IPS-NIHi7 (cell line): ENCODE data around the gene TMEM167A.
A peak's percentile ranks its signal among the peaks of the same experiment; 100 is the strongest.
"Not testable (repeated sequence)": the region's sequence is repeated elsewhere in the genome, so short reads cannot be mapped to it uniquely, and the experiment has no call there.

ENCODE experiments used
- DNase-seq: peaks from one replicate; pipeline ENCODE4 v3.0.0; 2012; ENCODE audit warnings: mixed read lengths; ENCODE audit errors: extremely low spot score

Gene TMEM167A

GRCh38 chr5:83090169-83090568 is 13.0 kb upstream of the TMEM167A start:
- no peak for DNase-seq

GRCh38 chr5:83085106-83085505 is 7.9 kb upstream of the TMEM167A start:
- DNase-seq, result no peak

GRCh38 chr5:83084336-83084735 is 7.1 kb upstream of the TMEM167A start:
- no peak for DNase-seq

GRCh38 chr5:83082750-83083149 is 5.6 kb upstream of the TMEM167A start:
- DNase-seq, result no peak

DNA sequence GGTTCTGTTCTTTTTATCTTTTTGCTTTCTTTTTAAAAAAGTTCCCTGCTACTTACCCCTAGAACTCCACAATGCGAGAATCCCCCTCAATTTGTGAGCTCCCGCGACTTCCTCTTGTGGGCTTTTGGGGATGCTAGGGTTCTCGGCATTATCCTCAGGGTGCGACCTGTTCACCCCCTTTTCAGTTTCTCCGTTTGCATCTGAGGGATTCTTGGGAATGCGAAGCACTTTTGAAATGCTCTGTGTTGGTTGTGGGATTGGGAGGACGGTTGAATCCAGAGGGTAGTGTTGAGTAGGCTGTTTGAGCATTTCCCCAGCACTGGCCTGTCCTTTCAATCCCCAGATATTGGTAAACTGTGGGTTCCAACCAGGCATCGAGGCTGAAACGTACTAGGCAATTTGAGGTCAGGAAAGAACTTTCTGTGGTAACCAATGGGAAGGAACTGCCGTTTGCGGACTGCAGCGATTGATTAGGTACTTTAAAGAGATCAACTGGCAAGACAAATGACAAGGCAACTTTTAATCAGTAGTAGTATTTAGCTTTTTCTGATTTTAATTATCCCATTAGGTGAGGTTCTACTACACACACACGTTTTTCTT is 568 bp upstream of the TMEM167A start:
- DNase-seq, result peak; percentile 38

- no peak for DNase-seq
These were observed 4.2 kb downstream of the TMEM167A start for GRCh38 chr5:83072966-83073365.

GRCh38 chr5:83071286-83072051 is 5.7 kb downstream of the TMEM167A start:
- no peak for DNase-seq

DNA sequence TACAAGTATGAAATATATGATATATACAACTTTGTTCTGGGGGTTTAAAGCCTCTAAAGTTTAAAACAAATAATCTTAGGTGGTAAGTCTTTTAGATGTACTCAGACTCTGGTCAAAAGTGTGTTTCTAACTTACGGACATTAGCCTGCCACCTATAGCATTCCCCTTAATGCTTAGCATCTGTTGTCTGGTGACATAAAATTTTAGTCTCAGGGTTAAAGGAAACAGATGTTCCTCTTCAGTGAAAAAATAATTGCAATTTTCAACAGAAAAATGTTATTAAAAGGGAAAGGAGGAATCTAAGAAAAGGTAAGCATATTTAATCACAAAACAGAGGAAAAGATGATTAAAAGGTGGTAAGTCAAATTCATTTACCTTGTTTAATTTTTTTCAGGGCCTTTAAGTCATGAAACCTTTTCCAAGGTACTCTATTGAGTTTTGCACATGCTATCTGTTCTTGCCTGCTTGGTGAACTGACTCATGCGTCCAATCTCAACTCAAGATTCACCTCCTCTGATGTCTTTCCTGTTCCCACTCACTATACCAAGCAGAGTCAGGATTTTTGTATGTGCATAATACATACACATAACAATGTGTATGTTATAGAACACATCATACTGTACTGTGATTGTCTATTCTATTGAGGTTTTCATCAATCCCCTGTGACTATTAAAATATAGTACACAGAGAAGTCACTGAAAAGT is 7.9 kb downstream of the TMEM167A start:
- DNase-seq, result no peak

- not testable (repeated sequence) for DNase-seq
These were observed 9.8 kb downstream of the TMEM167A start for GRCh38 chr5:83067377-83067776.

- peak; percentile 25 for DNase-seq
These were observed 10.6 kb downstream of the TMEM167A start for GRCh38 chr5:83066548-83067110.

DNA sequence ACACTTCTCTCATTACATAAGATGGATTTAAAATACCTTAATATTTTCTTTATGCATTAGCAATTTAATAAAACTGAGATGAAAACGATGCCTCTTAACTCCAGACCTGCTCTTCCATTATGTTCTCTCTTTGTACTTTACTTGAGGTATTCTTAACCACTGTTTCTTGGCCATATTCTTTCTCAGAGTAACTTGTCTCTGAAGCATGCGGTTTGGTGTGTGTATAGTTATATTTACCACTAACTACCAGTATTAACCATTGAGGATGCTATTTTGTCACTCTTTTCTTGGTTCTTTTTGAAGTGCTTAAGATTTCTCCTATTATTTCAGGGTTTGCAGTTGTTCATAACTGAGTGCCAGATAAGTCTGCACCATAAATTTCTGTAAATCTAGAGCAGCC is 17.9 kb downstream of the TMEM167A start:
- no peak for DNase-seq

DNA sequence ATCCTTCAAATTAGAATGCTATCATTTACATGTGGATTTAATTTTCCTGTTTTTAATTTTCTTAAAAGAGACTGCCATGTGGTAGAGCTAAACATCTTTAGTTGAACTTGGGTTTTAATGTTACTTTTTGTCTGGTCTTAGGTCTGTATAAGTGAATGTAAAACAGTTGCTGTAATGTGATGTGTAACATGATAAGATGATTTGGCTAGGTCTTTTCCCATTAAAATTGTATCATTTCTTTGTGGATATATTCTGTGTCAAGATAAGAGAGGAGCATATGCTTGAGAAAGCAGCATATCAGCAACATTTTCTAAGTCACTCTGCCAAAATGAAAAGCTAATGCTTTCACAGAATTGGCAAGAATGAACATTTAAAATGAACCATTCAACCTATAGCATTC is 18.5 kb downstream of the TMEM167A start:
- no peak for DNase-seq

DNA sequence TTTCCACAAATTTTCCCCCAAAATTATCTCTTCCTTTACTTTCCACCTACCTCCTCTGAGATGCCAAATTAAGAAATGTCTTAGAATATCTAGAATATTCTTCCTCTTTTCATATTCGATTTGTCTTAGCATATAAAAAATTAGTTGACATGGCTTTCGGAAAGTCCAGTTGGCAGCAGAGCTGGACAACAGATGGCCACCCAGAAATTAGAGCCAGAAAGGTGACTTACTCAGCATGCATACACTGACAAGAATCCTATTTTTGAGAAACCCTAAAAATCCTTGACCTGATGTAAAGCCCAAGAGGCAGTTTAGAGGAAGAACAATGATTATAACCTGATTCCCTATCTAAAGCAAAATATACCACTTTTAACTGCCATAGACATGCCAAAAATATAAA is 22.0 kb downstream of the TMEM167A start:
- no peak for DNase-seq

- no peak for DNase-seq
These were observed 26.4 kb downstream of the TMEM167A start for GRCh38 chr5:83050723-83051340.

DNA sequence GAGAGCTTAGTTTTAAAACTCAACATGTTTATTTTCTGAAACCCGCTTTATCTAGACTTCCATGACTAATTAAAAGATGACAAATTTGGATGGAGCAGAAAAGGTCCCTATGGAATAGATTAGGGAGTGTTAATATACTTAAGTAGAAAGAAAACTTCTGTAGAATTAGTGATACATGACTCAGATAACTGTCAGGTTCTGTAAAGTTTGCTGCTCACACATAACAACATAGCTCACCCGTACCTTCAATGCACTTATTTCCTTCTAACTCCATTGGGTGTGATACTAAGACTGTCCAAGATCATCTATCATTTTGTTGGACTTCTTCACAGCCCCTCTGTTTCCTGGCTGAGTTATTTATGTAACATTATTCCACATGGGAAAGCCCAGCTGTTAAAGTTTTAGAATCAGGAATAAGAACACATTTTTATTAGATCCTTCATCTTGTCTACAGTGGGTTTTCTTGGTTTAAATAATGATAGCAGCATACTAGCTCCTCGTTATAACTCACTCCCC is 27.8 kb downstream of the TMEM167A start:
- no peak for DNase-seq

DNA sequence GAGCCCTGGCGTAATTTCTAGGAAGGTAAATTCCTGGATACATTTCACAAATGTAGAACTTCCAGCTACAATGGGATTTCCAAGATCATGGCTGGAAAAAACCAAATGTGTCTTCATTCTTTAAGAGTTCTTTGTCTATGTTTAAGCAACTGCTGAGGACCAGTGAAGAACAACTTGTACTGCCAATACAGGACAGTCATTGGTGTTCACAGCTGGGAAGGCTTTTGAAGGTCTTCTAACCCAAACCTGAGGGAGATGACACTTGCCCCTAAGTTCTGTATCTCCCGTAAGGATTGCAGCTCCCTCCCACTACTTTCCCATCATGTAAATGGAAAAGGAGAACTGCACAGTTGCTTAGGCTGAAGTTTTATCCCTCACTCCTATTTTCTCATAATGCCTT is 28.4 kb downstream of the TMEM167A start:
- no peak for DNase-seq

GRCh38 chr5:83048277-83048676 is 28.9 kb downstream of the TMEM167A start:
- no peak for DNase-seq

DNA sequence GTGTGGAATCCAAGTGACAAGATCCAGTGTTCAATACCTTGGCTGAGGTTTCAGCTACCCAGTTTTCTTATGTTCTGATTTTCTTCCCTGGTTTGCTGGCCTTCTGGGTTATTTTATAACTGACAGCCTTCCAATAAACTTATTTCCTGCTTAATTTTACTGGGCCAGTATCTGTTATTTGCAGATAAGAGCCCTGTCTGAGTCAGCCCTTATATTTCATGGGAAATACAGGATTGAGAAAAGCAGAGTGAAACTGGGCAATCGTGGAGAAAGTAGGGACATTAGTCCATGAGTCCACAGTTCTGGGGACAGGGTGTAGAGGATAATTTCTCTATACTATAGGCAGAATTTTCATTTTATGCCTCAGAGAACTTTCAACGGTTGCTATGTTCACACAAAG is 32.3 kb downstream of the TMEM167A start:
- no peak for DNase-seq

- no peak for DNase-seq
These were observed 34.7 kb downstream of the TMEM167A start for GRCh38 chr5:83042507-83042906.

DNA sequence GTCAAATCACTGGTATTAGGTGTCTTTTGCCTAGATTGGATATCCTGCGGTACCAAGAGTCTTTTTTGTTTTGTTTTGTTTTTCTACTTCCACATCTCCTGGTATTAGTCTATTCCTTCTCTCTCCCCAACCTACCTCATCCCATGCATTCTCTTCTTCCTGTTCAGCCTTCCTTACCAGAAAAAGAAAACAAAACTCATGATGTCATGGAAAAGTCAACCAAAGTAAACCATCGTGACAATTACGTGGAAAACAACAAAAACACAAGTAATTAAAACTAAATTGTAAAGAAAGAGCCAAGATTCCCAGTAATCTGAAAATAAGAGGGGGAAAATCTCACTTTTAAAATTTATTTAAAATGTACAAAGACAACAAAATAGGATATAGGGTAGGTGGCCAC is 38.3 kb downstream of the TMEM167A start:
- DNase-seq, result no peak

- no peak for DNase-seq
These were observed 40.1 kb downstream of the TMEM167A start for GRCh38 chr5:83036991-83037575.
